ENCODE measurements around the gene SERF2. TPM values are rescaled to one million over a fixed set of nuclear protein-coding genes. Genes with fewer than 3 reads are reported as not detected.

SERF2 gene
- total and polyA plus RNA-seq, 2 of the 13 experiments (the other 11 are each of a cell fraction or from before 2014, with no cell fraction given) = 811 to 1,257 TPM

GRCh38 chr15:43775411-43775965, 16.6 kb upstream of the SERF2 start (continued):
- TF ChIP-seq CTCF (CRISPR knock-in tag; IDR thresholded peaks at IDR 0.05) (peak; percentile 88), TEAD3 (CRISPR knock-in tag; optimal IDR thresholded peaks at IDR 0.05; ENCODE audit: borderline replicate concordance) (peak; percentile 43), ARID3A (IDR thresholded peaks at IDR 0.05; ENCODE audit: low read depth, low read length) (no peak), MED1 (CRISPR knock-in tag; IDR thresholded peaks at IDR 0.05) (peak; percentile 24; the same call in 1 of the 2 replicates), ZFP91 (CRISPR knock-in tag; IDR thresholded peaks at IDR 0.05; ENCODE audit: borderline replicate concordance) (0 out of 2 replicates have a peak, but pooled peaks have one; percentile 11), MIER2 (CRISPR knock-in tag; IDR thresholded peaks at IDR 0.05) (peak; percentile 54; the same call in 1 of the 2 replicates), REPIN1 (CRISPR knock-in tag; IDR thresholded peaks at IDR 0.05; ENCODE audit: borderline replicate concordance, low read depth) (peak; percentile 23; the same call in 1 of the 2 replicates), ZSCAN21 (CRISPR knock-in tag; IDR thresholded peaks at IDR 0.05; ENCODE audit: borderline replicate concordance) (peak; percentile 60; the same call in 1 of the 2 replicates), SOX6 (IDR thresholded peaks at IDR 0.05) (no peak), SOX6 (CRISPR knock-in tag; IDR thresholded peaks at IDR 0.05) (peak; percentile 51), STAG1 (CRISPR knock-in tag; IDR thresholded peaks at IDR 0.05) (peak; percentile 48), TFE3 (CRISPR knock-in tag; IDR thresholded peaks at IDR 0.05) (0 out of 2 replicates have a peak, but pooled peaks have one; percentile 29), POLR2A (IDR thresholded peaks at IDR 0.05; ENCODE audit: insufficient read depth in 1 of 2, low read depth in 2 of 2, low read length in 2 of 2) (peak; percentile 39 to 41; a peak in 1 of 4 replicates), HMGXB4 (CRISPR knock-in tag; IDR thresholded peaks at IDR 0.05; ENCODE audit: borderline replicate concordance in 1 of 2, low read depth in 1 of 2) (peak in 1 of 2 experiments; percentile 86; a peak in 2 of 4 replicates), MYNN (CRISPR knock-in tag; IDR thresholded peaks at IDR 0.05; ENCODE audit: low read depth) (no peak)

Measured in HepG2 (cell line).